ENCODE results near the gene PSMC1.

Gene PSMC1

DNA sequence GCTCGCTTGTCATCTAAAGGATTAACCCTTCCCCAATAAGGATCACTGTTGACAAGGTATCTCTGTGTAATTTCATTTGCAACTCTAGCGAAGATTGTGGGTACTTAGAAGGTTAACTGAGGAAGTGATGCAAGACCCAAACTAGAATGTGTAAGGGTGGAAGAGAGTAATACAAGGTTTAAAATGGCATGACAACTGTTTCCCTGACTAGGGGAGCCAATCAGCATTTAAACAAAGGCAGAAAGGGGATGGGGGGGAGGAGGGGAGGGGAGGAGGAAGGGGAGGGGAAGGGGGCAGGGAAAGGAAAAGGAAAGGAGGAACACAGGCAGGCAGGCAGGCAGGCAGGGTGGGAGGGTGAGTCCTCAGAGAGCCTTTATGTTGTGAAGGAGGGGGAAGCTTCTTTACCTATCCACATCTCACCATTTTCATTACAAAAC is 44.3 kb downstream of the PSMC1 start:
- in situ Hi-C loops (cut with MboI; ENCODE audit: low sequenced_read_pairs): no loop called here

DNA sequence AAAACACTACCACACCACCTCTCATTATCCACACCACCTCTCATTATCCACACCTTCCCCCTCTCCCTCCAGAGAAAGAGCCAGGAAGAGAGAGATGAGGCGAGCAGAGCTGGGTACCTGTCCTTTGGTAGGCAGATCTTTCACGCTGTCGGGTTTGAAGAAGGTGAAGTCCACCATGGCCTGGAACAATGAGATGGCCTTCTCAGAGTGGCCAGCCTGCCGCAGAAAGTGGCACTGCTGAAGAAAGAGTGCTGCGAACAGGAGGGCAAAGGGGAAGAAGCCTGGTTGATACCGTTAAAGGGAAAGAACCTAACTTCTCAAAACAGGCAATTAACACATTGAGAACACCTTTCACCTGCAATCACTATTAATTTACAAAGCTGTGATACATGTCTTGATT is 44.8 kb downstream of the PSMC1 start:
- in situ Hi-C loops (cut with MboI; ENCODE audit: low sequenced_read_pairs): no loop called here

DNA sequence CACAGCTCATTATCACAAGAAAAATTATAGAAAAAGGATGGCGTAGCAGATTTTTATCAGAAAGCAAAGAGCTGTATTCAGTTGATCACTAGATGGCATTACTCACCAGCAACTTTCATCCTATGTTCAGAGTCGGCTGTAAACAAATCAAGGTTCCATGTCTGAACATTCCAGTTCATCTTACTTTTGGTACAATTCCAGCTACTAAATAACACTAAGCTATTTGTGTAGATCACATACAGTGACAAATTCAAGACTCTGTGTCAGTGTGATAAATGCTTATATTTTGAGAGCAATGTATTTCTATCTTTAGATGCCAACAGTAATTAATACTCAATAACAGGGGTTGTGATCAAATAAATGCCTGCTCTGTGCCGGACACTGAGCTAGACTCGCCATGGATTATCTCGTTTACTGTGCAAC is 45.3 kb downstream of the PSMC1 start:
- in situ Hi-C loops (cut with MboI; ENCODE audit: low sequenced_read_pairs): no loop called here

DNA sequence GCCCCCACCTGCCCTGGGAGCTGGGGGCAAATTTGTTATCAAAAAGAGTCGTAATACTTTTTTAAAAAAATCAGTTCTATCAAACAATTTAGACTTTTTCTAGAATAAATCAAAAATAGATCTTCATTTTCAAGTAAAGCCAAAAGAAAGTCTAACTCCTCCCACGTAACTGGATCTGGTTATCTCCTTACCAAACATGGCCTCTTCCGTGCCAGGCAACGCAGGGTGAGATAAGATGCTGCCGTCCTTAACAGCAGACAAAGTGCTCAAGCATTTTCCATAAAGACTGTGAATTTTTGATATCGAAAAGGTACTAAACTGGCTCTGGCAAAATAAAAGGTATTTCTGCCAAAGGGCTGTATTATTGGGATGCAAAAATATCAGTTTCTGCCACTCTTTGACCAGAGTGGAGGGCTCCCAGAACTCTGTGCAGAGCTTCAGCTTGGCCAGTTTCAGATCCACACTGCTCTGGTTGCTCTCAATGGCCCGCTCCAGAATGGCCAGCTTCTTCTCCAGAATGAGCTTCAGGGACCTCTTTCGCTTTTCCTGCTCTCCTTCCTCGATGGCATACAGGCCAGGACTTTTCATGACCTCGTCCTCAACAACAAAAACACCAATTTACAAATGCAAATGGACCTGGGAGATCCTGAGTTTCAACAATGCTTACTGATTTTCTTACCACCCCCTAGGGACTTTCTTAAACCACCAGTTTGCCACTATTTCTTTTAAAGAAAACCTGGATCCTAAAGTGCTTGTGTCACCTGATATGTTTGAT is 46.4 kb downstream of the PSMC1 start:
- in situ Hi-C loops (cut with MboI; ENCODE audit: low sequenced_read_pairs): no loop called here

DNA sequence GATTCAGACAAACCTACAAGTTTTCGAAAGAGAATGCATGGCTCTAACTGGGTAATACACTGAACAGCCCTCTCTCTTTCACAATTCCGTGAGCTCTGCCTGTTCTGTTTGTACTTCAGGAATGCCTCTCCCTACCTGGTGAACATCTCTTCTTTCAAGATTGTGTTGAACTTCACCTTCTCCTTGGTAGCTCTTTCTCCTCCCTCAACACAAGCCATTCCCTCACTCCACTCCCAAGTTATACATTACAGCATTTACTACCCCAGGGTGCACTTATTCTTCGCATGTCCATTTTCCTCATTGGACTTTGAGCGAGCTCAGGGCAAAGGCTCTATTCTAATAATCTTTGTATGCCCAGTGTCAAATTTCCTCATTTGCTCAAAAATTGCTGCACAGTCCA is 47.1 kb downstream of the PSMC1 start:
- in situ Hi-C loops (cut with MboI; ENCODE audit: low sequenced_read_pairs): no loop called here

DNA sequence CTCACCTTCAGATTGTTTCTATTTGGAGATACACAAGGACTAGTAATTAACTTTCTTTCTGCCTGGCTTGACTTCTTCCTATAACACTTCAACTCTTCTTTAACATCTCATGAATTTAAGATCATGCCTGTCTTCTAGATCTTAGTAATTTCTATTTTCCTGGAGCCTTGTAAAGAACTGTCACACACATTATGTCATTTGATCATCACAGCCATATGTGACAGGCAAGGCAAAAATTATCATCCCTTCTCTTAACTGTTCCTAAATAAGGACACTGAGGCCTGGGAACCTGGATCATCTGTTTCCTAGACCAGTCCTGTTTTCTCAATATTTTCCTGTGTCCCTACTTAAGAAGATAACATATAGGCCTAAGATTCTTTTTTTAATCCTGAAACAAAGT is 48.1 kb downstream of the PSMC1 start:
- in situ Hi-C loops (cut with MboI; ENCODE audit: low sequenced_read_pairs): no loop called here

DNA sequence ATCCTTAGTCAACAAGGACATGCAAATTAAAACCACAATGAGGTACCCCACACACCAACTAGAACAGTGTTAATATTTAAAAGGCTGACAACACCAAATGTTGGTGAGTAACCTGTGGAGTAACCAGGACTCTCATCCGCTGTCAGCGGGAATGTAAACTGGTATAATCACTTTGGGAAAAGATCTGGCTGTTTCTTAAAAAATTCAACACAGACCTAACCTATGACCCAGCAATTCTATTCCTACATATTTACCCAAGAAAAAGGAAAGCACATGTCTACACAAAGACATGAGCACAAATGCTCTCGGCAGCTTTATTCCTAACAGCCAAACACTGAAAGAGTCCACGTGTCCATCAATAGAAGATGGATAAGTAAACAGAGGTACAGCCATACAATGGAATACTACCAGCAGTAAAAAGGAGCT is 48.8 kb downstream of the PSMC1 start:
- in situ Hi-C loops (cut with MboI; ENCODE audit: low sequenced_read_pairs): no loop called here

DNA sequence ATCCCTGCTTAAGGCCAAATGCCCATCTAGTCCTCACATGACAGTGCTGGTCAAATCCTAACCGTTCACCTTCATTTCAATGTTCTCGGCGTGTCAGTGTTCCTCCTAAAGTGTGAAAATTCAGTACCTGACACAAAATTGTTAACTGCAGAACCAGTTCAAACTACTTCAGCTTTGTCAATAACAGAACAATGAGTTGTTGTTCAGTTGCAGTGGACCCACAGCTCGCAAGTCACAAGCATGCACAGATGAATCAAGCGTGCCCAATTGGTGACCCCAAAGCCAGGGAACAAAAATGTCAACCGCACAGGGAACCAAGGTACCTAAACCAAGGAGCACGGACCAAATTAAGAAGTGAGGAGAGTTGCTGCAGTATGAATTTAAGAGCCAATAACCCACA is 52.2 kb downstream of the PSMC1 start:
- in situ Hi-C loops (cut with MboI; ENCODE audit: low sequenced_read_pairs): no loop called here

DNA sequence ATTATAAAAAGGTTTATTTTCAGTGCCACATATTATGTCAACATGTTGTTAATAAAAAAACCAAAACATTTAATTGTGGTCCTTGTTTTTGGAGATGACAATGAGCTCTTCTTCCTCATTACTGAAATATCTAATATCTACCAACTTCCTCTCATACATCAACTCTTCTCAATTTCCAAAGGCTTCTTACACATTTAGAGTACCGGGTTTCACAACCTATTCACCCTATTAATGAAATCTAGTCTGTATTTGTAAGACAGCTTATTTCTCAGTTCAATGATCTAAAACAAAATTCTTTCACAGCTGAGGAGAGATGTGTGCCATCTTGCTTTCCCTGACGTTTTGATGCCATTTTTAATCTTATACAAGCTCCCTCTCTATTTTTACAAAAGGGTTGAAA is 60.9 kb downstream of the PSMC1 start:
- in situ Hi-C loops (cut with MboI; ENCODE audit: low sequenced_read_pairs): no loop called here

DNA sequence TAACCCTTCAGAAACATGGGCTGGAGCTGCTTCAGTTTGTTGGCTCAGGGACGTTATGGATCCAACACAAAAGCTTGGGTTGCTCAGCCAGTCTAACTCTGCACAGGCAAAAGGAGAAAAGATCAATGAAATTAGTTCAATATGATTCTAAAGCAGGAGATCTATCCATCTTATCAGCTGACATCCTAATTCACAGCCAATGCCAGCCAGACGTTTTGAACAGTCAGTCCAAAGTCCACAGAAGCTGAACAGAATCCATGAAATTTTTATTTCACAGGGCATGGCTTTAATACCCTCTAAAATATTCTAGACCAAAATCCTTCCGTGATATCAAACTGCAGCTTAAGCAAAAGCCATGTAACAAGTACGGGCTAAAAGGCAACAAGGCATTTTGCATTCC is 61.7 kb downstream of the PSMC1 start:
- in situ Hi-C loops (cut with MboI; ENCODE audit: low sequenced_read_pairs): no loop called here

DNA sequence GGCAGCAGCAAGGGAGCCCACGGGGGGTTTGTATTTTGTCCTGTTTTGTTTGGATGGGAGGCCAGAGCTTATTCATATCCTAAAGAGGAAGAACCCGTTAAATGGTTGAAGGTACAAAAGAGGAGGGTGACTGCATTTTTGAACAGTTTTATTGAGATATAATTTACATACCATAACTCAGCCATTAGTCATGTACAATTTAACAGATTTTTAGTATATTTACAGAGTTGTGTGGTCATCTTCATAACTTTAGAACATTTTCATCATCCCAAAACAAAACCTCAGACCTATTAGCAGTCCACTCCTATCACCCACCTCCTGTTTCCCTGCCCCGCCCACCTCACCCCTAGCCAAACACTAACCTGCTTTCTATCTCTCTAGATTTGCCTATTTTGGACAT is 62.8 kb downstream of the PSMC1 start:
- in situ Hi-C loops (cut with MboI; ENCODE audit: low sequenced_read_pairs): no loop called here

DNA sequence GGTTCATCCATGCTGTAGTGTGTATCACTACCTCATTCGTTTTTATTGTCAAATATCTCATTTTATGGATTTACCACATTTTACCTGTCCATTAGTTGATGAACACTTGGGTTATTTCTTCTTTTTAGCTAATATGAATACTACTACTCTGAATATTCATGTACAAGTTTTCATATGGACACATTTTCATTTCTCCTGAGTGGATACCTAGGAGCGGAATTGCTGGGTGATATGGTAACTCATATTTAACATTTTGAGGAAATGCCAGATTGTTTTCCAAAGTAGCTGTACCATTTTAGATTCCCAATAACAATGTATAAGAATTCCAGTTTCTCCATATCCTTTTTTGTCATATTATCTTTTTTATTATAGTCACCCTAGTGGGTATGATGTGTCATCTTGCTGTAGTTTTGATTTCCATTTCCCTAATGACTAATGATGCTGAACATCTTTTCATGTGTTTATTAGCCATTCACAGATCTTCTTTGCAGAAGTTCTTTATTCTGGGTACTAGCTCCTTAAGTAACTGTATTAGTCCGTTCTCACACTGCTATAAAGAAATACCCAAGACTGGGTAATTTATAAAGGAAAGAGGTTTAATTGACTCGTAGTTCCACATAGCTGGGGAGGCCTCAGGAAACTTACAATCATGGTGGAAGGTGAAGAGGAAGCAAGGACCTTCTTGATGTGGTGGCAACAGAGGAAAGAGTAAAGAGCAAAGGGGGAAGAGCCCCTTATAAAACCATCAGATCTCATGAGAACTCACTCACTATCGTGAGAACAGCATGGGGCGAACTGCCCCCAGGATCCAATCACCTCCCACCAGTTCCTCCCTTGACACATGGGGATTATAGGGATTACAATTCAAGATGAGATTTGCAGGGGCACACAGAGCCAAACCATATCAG is 63.5 kb downstream of the PSMC1 start:
- in situ Hi-C loops (cut with MboI; ENCODE audit: low sequenced_read_pairs): no loop called here

DNA sequence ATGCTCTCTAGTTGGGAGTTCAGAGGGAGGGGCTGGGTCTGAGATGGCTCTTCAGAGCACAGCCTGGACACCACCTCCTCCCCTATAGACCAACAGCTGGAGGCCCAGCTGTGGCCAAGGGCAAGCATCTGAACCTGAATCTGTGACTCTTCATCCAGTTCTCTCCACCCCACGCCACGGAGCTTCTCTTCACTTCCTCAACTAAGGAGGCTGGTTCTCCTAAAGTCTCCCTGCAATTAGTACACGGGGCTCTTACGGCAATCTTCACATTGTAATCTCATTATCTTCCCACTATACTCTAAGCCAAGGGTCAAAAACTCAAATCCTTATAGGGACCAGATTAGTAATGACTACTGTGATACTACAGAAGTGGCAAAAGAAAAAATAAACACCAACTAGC is 65.5 kb downstream of the PSMC1 start:
- in situ Hi-C loops (cut with MboI; ENCODE audit: low sequenced_read_pairs): no loop called here
